Neural progenitor cell (in vitro differentiated cells): Measurements from ENCODE around the gene CBLB.

Source experiments
- CTCF ChIP-seq: fragments of 200-600 bp; sonication (generic); IDR thresholded peaks from 2 replicates; pipeline ENCODE4 v1.5.1; 2017; ENCODE audit warnings: antibody characterized with exemption, mild to moderate bottlenecking
- EZH2 ChIP-seq: fragments of 200-600 bp; sonication (generic); IDR thresholded peaks from 2 replicates; pipeline ENCODE4 v1.6.1; 2017; ENCODE audit warnings: antibody characterized with exemption, mild to moderate bottlenecking, moderate library complexity
- EZH2phosphoT487 ChIP-seq: fragments of 200-600 bp; sonication (generic); IDR thresholded peaks from 2 replicates; pipeline ENCODE4 v1.6.1; 2017; ENCODE audit warnings: antibody characterized with exemption

- TF ChIP-seq EZH2phosphoT487: no peak
- no peak for TF ChIP-seq CTCF
- TF ChIP-seq EZH2: no peak
Observed at GRCh38 chr3:105806359-105806758, 62.5 kb downstream of the CBLB start.
